HCT116 (cell line): ENCODE measurements around the gene ERN1. TPM values are rescaled to one million over a fixed set of nuclear protein-coding genes. Genes with fewer than 3 reads are reported as not detected.

ENCODE experiments used
- ATAC-seq: fragments of 200-7000 bp; cut with Tn5 transposase; 2 replicates; pipeline ENCODE4 v1.9.1; 2020; ENCODE audit warnings: mild to moderate bottlenecking, moderate library complexity
- BruUV-seq: library from RNA; stranded (reverse); fragments of 400-500 nt; replicated peaks from 2 replicates; lab custom pipeline; 2021; lab: Mats Ljungman, UMichigan
- CTCF ChIA-PET: fragments of 300-600 bp; sonication (Branson Sonifier 250); formaldehyde crosslinking; loops from one replicate; lab custom pipeline; 2021; ENCODE audit warnings: antibody characterized with exemption; lab: Charles Lee
- POLR2A ChIA-PET: fragments of 300-600, 350-600 bp; sonication (Branson Sonifier 250); formaldehyde crosslinking; loops from one replicate; lab custom pipeline; 2021; ENCODE audit warnings: antibody characterized with exemption; lab: Charles Lee
- RAD21 ChIA-PET, 2 experiments: fragments of 300-600 bp; sonication (Branson Sonifier 250); formaldehyde crosslinking; loops; one replicate each; lab custom pipeline; 2023; ENCODE audit warnings: low total read pairs in 2 of 2; ENCODE audit not compliant: uncharacterized antibody in 2 of 2, unreplicated experiment in 2 of 2, low non-redundant PET in 1 of 2; lab: Charles Lee
- DNase-seq: peaks from one replicate; pipeline ENCODE4 v3.0.0-alpha.2; 2010; ENCODE audit warnings: low read depth, low spot score
- H2AFZ ChIP-seq: fragments of 200-600 bp; shearing (Covaris generic), sonication (generic); 2 replicates; pipeline ENCODE4 v1.6.1; 2017; ENCODE audit warnings: low read depth, mixed run types, mixed read lengths, antibody characterized with exemption, low read length; ENCODE audit not compliant: poor library complexity, severe bottlenecking
- H3K27ac ChIP-seq: 2 replicates; pipeline ENCODE4 v1.5.1; 2012; ENCODE audit warnings: low read depth, low read length
- H3K27me3 ChIP-seq: fragments of 200-600 bp; sonication (generic); 2 replicates; pipeline ENCODE4 v1.6.1; 2016; ENCODE audit warnings: mixed run types, low read length, mixed read lengths; ENCODE audit not compliant: insufficient read depth
- H3K36me3 ChIP-seq, 2 experiments: fragments of 200-500 bp in 1 of 2; fragments of 200-600 bp in 1 of 2; sonication (Bioruptor generic) in 1 of 2; sonication (generic) in 1 of 2; 2 replicates each; pipeline versions ENCODE4 v1.5.1 to v1.6.1; 2014 to 2016; ENCODE audit warnings: low read length in 2 of 2, inconsistent platforms in 1 of 2, mixed read lengths in 1 of 2, mixed run types in 1 of 2; ENCODE audit not compliant: insufficient read depth in 2 of 2, control insufficient read depth in 1 of 2
- H3K4me1 ChIP-seq, 2 experiments: fragments of 200-600 bp in 1 of 2; sonication (generic) in 1 of 2; 2 replicates each; pipeline versions ENCODE4 v1.5.1 to v1.6.1; 2012 to 2017; ENCODE audit warnings: low read length in 2 of 2, inconsistent platforms in 1 of 2, mild to moderate bottlenecking in 1 of 2, mixed read lengths in 1 of 2, mixed run types in 1 of 2, moderate library complexity in 1 of 2; ENCODE audit not compliant: insufficient read depth in 2 of 2, control insufficient read depth in 1 of 2
- H3K4me2 ChIP-seq: fragments of 200-600 bp; sonication (generic); 2 replicates; pipeline ENCODE4 v1.6.1; 2017; ENCODE audit warnings: mixed run types, low read length, mixed read lengths
- H3K4me3 ChIP-seq, 2 experiments: fragments of 200-600 bp in 1 of 2; sonication (generic) in 1 of 2; replicated peaks in 1 of 2; 2 replicates each; pipeline ENCODE4 v1.5.1; 2011 to 2016; ENCODE audit warnings: low read length in 2 of 2, control low read depth in 1 of 2, low read depth in 1 of 2, mild to moderate bottlenecking in 1 of 2, mixed read lengths in 1 of 2, mixed run types in 1 of 2
- H3K79me2 ChIP-seq: fragments of 200-600 bp; sonication (generic); 2 replicates; pipeline ENCODE4 v1.6.1; 2017; ENCODE audit warnings: mild to moderate bottlenecking, mixed run types, low read length, moderate library complexity, mixed read lengths; ENCODE audit not compliant: insufficient read depth
- H3K9ac ChIP-seq: fragments of 200-600 bp; sonication (generic); 2 replicates; pipeline ENCODE4 v1.6.1; 2016; ENCODE audit warnings: low read length, mixed read lengths
- H3K9me2 ChIP-seq: fragments of 200-600 bp; sonication (generic), shearing (Covaris generic); 2 replicates; pipeline ENCODE4 v1.6.1; 2017; ENCODE audit warnings: mixed run types, mild to moderate bottlenecking, moderate library complexity; ENCODE audit not compliant: insufficient read depth
- H3K9me3 ChIP-seq, 2 experiments: fragments of 200-500 bp in 1 of 2; fragments of 200-600 bp in 1 of 2; sonication (Bioruptor generic) in 1 of 2; sonication (generic) in 1 of 2; 2 replicates each; pipeline ENCODE4 v1.6.1; 2014 to 2017; ENCODE audit warnings: low read length in 2 of 2, mixed read lengths in 2 of 2, inconsistent platforms in 1 of 2, low read depth in 1 of 2, mild to moderate bottlenecking in 1 of 2, mixed run types in 1 of 2, moderate library complexity in 1 of 2; ENCODE audit not compliant: control insufficient read depth in 1 of 2, insufficient read depth in 1 of 2
- H4K20me1 ChIP-seq: fragments of 200-600 bp; sonication (generic), shearing (Covaris generic); 2 replicates; pipeline ENCODE4 v1.6.1; 2017; ENCODE audit warnings: mixed run types, mild to moderate bottlenecking, moderate library complexity; ENCODE audit not compliant: insufficient read depth
- CBX3 ChIP-seq: IDR thresholded peaks from 2 replicates; pipeline ENCODE4 v1.6.1; 2012; ENCODE audit warnings: low read depth
- CEBPB ChIP-seq: IDR thresholded peaks from 2 replicates; pipeline ENCODE4 v1.6.1; 2012; ENCODE audit warnings: low read depth
- CTCF ChIP-seq, 3 experiments: fragments of 200-600 bp in 1 of 3; sonication (generic) in 1 of 3; IDR thresholded peaks in 2 of 3; conservative IDR thresholded peaks in 1 of 3; 2 replicates each; pipeline ENCODE4 v1.5.1; 2012 to 2017; ENCODE audit warnings: low read depth in 2 of 3, low read length in 2 of 3, antibody characterized with exemption in 1 of 3, borderline replicate concordance in 1 of 3, control low read depth in 1 of 3, mild to moderate bottlenecking in 1 of 3, mixed read lengths in 1 of 3, mixed run types in 1 of 3, moderate library complexity in 1 of 3; ENCODE audit not compliant: insufficient read depth in 1 of 3
- EGR1 ChIP-seq: IDR thresholded peaks from 2 replicates; pipeline ENCODE4 v1.6.1; 2012; ENCODE audit warnings: low read depth
- ELF1 ChIP-seq: IDR thresholded peaks from 2 replicates; pipeline ENCODE4 v1.6.1; 2012; ENCODE audit warnings: low read depth, borderline replicate concordance
- EZH2 ChIP-seq: fragments of 200-600 bp; sonication (generic); IDR thresholded peaks from 2 replicates; pipeline ENCODE4 v1.6.1; 2017; ENCODE audit warnings: antibody characterized with exemption, mixed run types
- EZH2phosphoT487 ChIP-seq: fragments of 200-600 bp; IDR thresholded peaks from 2 replicates; pipeline ENCODE4 v1.6.1; 2018; ENCODE audit warnings: antibody characterized with exemption, borderline replicate concordance
- FOSL1 ChIP-seq: IDR thresholded peaks from 2 replicates; pipeline ENCODE4 v1.6.1; 2012; ENCODE audit warnings: low read depth
- JUND ChIP-seq: IDR thresholded peaks from 2 replicates; pipeline ENCODE4 v1.6.1; 2012
- POLR2A ChIP-seq: IDR thresholded peaks from 2 replicates; pipeline ENCODE4 v1.7.0; 2011; ENCODE audit warnings: borderline replicate concordance; ENCODE audit not compliant: insufficient read depth, insufficient read length; ENCODE audit errors: extremely low read depth
- POLR2AphosphoS5 ChIP-seq: IDR thresholded peaks from 2 replicates; pipeline ENCODE4 v1.6.1; 2011; ENCODE audit warnings: mild to moderate bottlenecking, low read depth, low read length, moderate library complexity
- RAD21 ChIP-seq: IDR thresholded peaks from 2 replicates; pipeline ENCODE4 v1.6.1; 2012; ENCODE audit warnings: low read depth, mild to moderate bottlenecking
- REST ChIP-seq: IDR thresholded peaks from 2 replicates; pipeline ENCODE4 v1.6.1; 2012; ENCODE audit warnings: low read depth
- SIN3A ChIP-seq: IDR thresholded peaks from 2 replicates; pipeline ENCODE4 v1.6.1; 2012; ENCODE audit warnings: low read depth
- SRF ChIP-seq: IDR thresholded peaks from 2 replicates; pipeline ENCODE4 v1.6.1; 2012; ENCODE audit warnings: low read depth
- ZBTB33 ChIP-seq: IDR thresholded peaks from 2 replicates; pipeline ENCODE4 v1.6.1; 2011; ENCODE audit warnings: mild to moderate bottlenecking, low read length, moderate library complexity; ENCODE audit not compliant: insufficient replicate concordance; ENCODE audit errors: extremely low read depth
- ZFX ChIP-seq: fragments of 450-650 bp; IDR thresholded peaks from 2 replicates; pipeline ENCODE4 v1.6.1; 2017
- ZNF274 ChIP-seq: fragments of 200-500 bp; sonication (Bioruptor generic); IDR thresholded peaks from 2 replicates; pipeline ENCODE4 v1.6.1; 2014; ENCODE audit warnings: mild to moderate bottlenecking, low read depth, low read length, inconsistent platforms
- intact Hi-C: fragments of 100-400 bp; cut with micrococcal nuclease; formaldehyde crosslinking; loops from 2 replicates; pipeline ENCODE4 v1.10.0; 2022
- total RNA-seq: library from RNA; stranded (reverse); gene quantifications from one replicate; pipeline ENCODE4 v1.2.1, GENCODE V29; 2021; ENCODE audit not compliant: unreplicated experiment
- TF ChIP-seq, protein P1 (sequence below): IDR thresholded peaks from 2 replicates; pipeline ENCODE4 v1.6.1; 2012

ERN1 gene
- total RNA-seq, 1 experiment from 2014 or later, result 28.2 TPM

DNA sequence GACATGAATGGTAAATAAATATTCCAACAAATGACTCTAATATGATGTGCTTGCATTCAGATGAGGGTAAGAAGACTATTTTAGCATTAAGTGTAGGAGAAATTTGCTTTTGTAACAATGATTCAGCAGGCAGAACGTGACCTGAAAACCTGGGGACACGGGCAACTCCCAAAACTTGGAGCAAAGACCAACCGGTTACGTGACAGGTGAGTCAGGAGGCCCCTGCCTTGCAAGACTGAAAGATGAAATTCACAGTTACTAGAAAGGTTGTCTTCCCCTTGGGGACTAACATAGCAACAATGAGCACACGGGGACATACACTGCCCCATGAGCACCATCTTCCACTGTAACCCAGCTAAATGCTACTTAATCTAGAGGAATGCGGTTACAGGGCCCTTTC lies 33.5 kb upstream of the ERN1 start:
- intact Hi-C loops, result no loop called here
- H3K27ac ChIP-seq, result no peak overlapping the region
- H3K36me3 ChIP-seq, result no peaks in the 10 kb centered on the region
- H4K20me1 ChIP-seq, result no peaks in the 10 kb centered on the region
- H3K9me3 ChIP-seq, result no peaks in the 10 kb centered on the region
- ChIA-PET POLR2A (no interaction called here), CTCF (no interaction called here), RAD21 (no interaction called here)
- ATAC-seq (no peak), DNase-seq (no peak)
- H3K9me2 ChIP-seq, result no peaks in the 10 kb centered on the region
- no peaks in the 10 kb centered on the region for H3K79me2 ChIP-seq
- TF ChIP-seq ZNF274 (no peak), POLR2A (no peak), ELF1 (no peak), SIN3A (no peak), SRF (no peak), REST (no peak), POLR2AphosphoS5 (no peak), EZH2 (no peak), CEBPB (no peak), RAD21 (no peak), EGR1 (no peak), EZH2phosphoT487 (no peak), FOSL1 (no peak), ZFX (no peak), JUND (no peak), CBX3 (no peak), ZBTB33 (no peak), CTCF (IDR thresholded peaks at IDR 0.05 in 2 of 3, conservative IDR thresholded peaks at IDR 0.05 in 1 of 3; ENCODE audit: borderline replicate concordance in 1 of 3, insufficient read depth in 1 of 3, low read depth in 2 of 3, low read length in 2 of 3) (no peak)
- TF ChIP-seq, protein P1, sequence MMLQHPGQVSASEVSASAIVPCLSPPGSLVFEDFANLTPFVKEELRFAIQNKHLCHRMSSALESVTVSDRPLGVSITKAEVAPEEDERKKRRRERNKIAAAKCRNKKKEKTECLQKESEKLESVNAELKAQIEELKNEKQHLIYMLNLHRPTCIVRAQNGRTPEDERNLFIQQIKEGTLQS, result no peak
- no TSS peak for BruUV-seq
- no peak overlapping the region for H3K4me2 ChIP-seq
- no peak overlapping the region for H2AFZ ChIP-seq
- no peaks in the 10 kb centered on the region for H3K27me3 ChIP-seq
- no peak overlapping the region for H3K9ac ChIP-seq
- no peak overlapping the region for H3K4me3 ChIP-seq
- H3K4me1 ChIP-seq, result no peaks in the 10 kb centered on the region
